OCI-LY1 (cell line): ENCODE results near the gene SPCS1.

Experiments used
- H2AFZ ChIP-seq: fragments of 200-600 bp; sonication (generic), shearing (Covaris generic); 2 replicates; pipeline ENCODE4 v1.6.0; 2014; ENCODE audit warnings: antibody characterized with exemption, mild to moderate bottlenecking, low read length
- H3F3A ChIP-seq: fragments of 200-600 bp; sonication (generic), shearing (Covaris generic); 2 replicates; pipeline ENCODE4 v1.6.0; 2014; ENCODE audit warnings: mild to moderate bottlenecking, antibody characterized with exemption, low read length, moderate library complexity; ENCODE audit not compliant: insufficient read depth
- H3K27ac ChIP-seq: fragments of 200-600 bp; sonication (generic); 2 replicates; pipeline ENCODE4 v1.5.1; 2014; ENCODE audit warnings: low read length, mixed run types, mild to moderate bottlenecking, low read depth; ENCODE audit not compliant: poor library complexity, severe bottlenecking
- H3K27me3 ChIP-seq: fragments of 200-600 bp; sonication (generic); 2 replicates; pipeline ENCODE4 v1.6.0; 2014; ENCODE audit warnings: antibody characterized with exemption, mild to moderate bottlenecking, low read length, moderate library complexity; ENCODE audit not compliant: insufficient read depth
- H3K36me3 ChIP-seq: fragments of 200-600 bp; sonication (generic); 2 replicates; pipeline ENCODE4 v1.6.1; 2014; ENCODE audit warnings: mild to moderate bottlenecking, antibody characterized with exemption, low read length, moderate library complexity, mixed read lengths; ENCODE audit not compliant: insufficient read depth
- H3K4me1 ChIP-seq: fragments of 200-600 bp; sonication (generic); 2 replicates; pipeline ENCODE4 v1.5.1; 2014; ENCODE audit warnings: mild to moderate bottlenecking, low read length, moderate library complexity; ENCODE audit not compliant: insufficient read depth, severe bottlenecking
- H3K4me2 ChIP-seq: fragments of 200-600 bp; sonication (generic), shearing (Covaris generic); 2 replicates; pipeline ENCODE4 v1.6.1; 2014; ENCODE audit warnings: low read length
- H3K4me3 ChIP-seq: fragments of 200-600 bp; sonication (generic); 2 replicates; pipeline ENCODE4 v1.5.1; 2014; ENCODE audit warnings: low read length, low read depth, mild to moderate bottlenecking, mixed read lengths; ENCODE audit not compliant: poor library complexity, severe bottlenecking
- H3K79me2 ChIP-seq: fragments of 200-600 bp; shearing (Covaris generic); 2 replicates; pipeline ENCODE4 v1.6.1; 2016; ENCODE audit warnings: mixed run types, low read length, mixed read lengths; ENCODE audit not compliant: insufficient read depth
- H3K9ac ChIP-seq: fragments of 200-600 bp; sonication (generic), shearing (Covaris generic); 2 replicates; pipeline ENCODE4 v1.6.1; 2014; ENCODE audit warnings: mild to moderate bottlenecking, low read length, mixed read lengths
- H3K9me2 ChIP-seq: fragments of 200-600 bp; sonication (generic), shearing (Covaris generic); 2 replicates; pipeline ENCODE4 v1.6.1; 2014; ENCODE audit warnings: low read depth, mild to moderate bottlenecking, low read length, mixed read lengths
- H3K9me3 ChIP-seq: fragments of 200-600 bp; shearing (Covaris generic); 2 replicates; pipeline ENCODE4 v1.6.1; 2014; ENCODE audit warnings: low read length, mixed read lengths
- H4K20me1 ChIP-seq: fragments of 200-600 bp; sonication (generic), shearing (Covaris generic); 2 replicates; pipeline ENCODE4 v1.6.0; 2016; ENCODE audit warnings: mild to moderate bottlenecking, low read length; ENCODE audit not compliant: insufficient read depth
- CTCF ChIP-seq: fragments of 200-600 bp; sonication (generic), shearing (Covaris generic); IDR thresholded peaks from 2 replicates; pipeline ENCODE4 v1.5.1; 2017; ENCODE audit warnings: mild to moderate bottlenecking, antibody characterized with exemption, low read length, moderate library complexity, mixed read lengths
- EZH2 ChIP-seq: fragments of 200-600 bp; sonication (generic), shearing (Covaris generic); IDR thresholded peaks from 2 replicates; pipeline ENCODE4 v1.8.0; 2017; ENCODE audit warnings: borderline replicate concordance, mixed run types, mild to moderate bottlenecking, antibody characterized with exemption, low read length, moderate library complexity, mixed read lengths

SPCS1 gene

GRCh38 chr3:52743152-52743551, 37.2 kb downstream of the SPCS1 start:
- H3K9me2 ChIP-seq: no peaks in the 10 kb centered on the region
- no peaks in the 10 kb centered on the region for H3K4me1 ChIP-seq
- H3F3A ChIP-seq: no peaks in the 10 kb centered on the region
- no peaks in the 10 kb centered on the region for H3K27me3 ChIP-seq
- H3K79me2 ChIP-seq: no peaks in the 10 kb centered on the region
- H2AFZ ChIP-seq: no peak overlapping the region
- no peak overlapping the region for H3K27ac ChIP-seq
- no peak overlapping the region for H3K4me3 ChIP-seq
- no peak for TF ChIP-seq CTCF
- TF ChIP-seq EZH2: no peak
- H4K20me1 ChIP-seq: no peaks in the 10 kb centered on the region
- 0 out of 2 replicates have a peak, but pooled peaks cover 4% of the 10 kb centered on the region for H3K9me3 ChIP-seq
- peaks cover 70% of the 10 kb centered on the region for H3K36me3 ChIP-seq
- H3K4me2 ChIP-seq: no peak overlapping the region
- H3K9ac ChIP-seq: no peak overlapping the region

GRCh38 chr3:52743721-52744120, 37.8 kb downstream of the SPCS1 start:
- Histone ChIP-seq H3K9me3 (0 out of 2 replicates have a peak, but pooled peaks cover 4% of the 10 kb centered on the region), H3K4me1 (no peaks in the 10 kb centered on the region), H3K9me2 (no peaks in the 10 kb centered on the region), H2AFZ (no peak overlapping the region), H3F3A (no peaks in the 10 kb centered on the region), H3K27ac (no peak overlapping the region), H3K79me2 (no peaks in the 10 kb centered on the region), H3K27me3 (no peaks in the 10 kb centered on the region), H3K9ac (no peak overlapping the region), H4K20me1 (no peaks in the 10 kb centered on the region), H3K4me3 (no peak overlapping the region), H3K4me2 (no peak overlapping the region), H3K36me3 (peaks cover 71% of the 10 kb centered on the region)
- TF ChIP-seq CTCF (no peak), EZH2 (no peak)

GRCh38 chr3:52752045-52752660, 46.2 kb downstream of the SPCS1 start:
- no peak overlapping the region for H2AFZ ChIP-seq

More at GRCh38 chr3:52752045-52752660, 46.2 kb downstream of the SPCS1 start:
- H3K79me2 ChIP-seq: no peaks in the 10 kb centered on the region
- H3K4me1 ChIP-seq: no peaks in the 10 kb centered on the region
- H3K27ac ChIP-seq: no peak overlapping the region
- no peaks in the 10 kb centered on the region for H3F3A ChIP-seq
- no peaks in the 10 kb centered on the region for H3K9me3 ChIP-seq
- TF ChIP-seq EZH2 (no peak), CTCF (no peak)
- H3K9ac ChIP-seq: no peak overlapping the region
- no peak overlapping the region for H3K4me3 ChIP-seq
- H4K20me1 ChIP-seq: no peaks in the 10 kb centered on the region
- no peak overlapping the region for H3K4me2 ChIP-seq
- H3K9me2 ChIP-seq: no peaks in the 10 kb centered on the region
- no peaks in the 10 kb centered on the region for H3K27me3 ChIP-seq
- peaks cover 66% of the 10 kb centered on the region for H3K36me3 ChIP-seq
